ENCODE results near the gene PNPLA7. TPM values are rescaled to one million over a fixed set of nuclear protein-coding genes. Genes with fewer than 3 reads are reported as not detected.

PNPLA7 gene
- total RNA-seq, 4 donors from 2014 or later = 0.61 to 3.4 (median 0.91) TPM

GRCh38 chr9:137578518-137579258 is 28.5 kb upstream of the PNPLA7 start, which contains the start of gene DPH7:
Gene DPH7, minus strand, starts transcription at chr9:137578925. Its CDS starts 148 bp downstream, at chr9:137578777.
- intact Hi-C loops (cut with DNase I) = no loop called here
- peaks cover 15 to 62% (median 15%) of the 10 kb centered on the region in 3 donors for H3K36me3 ChIP-seq
- WGBS, 2 donors = 3% methylated on average over 21 of the region's 82 CpGs; no CpG with 5 or more reads in 1 of the 2 donors

GRCh38 chr9:137575716-137576411 is 25.7 kb upstream of the PNPLA7 start:
- H3K36me3 ChIP-seq = peaks cover 13 to 62% (median 14%) of the 10 kb centered on the region in 3 donors
- no peak overlapping the region for H3K27ac ChIP-seq
- H3K4me1 ChIP-seq = peaks cover 20 to 48% (median 28%) of the 10 kb centered on the region in 3 donors
- DNase-seq = no peak
- no peaks in the 10 kb centered on the region for H3K9me3 ChIP-seq
- H3K4me3 ChIP-seq = no peak overlapping the region
- 66 to 77% methylated on average over 9 to 12 of the region's 12 CpGs for WGBS, 2 donors
- TF ChIP-seq CTCF (IDR thresholded peaks at IDR 0.05) = no peak
- TF ChIP-seq POLR2A (IDR thresholded peaks at IDR 0.05) = no peak
- no peaks in the 10 kb centered on the region for H3K27me3 ChIP-seq
- intact Hi-C loops (cut with DNase I) = no loop called here

More at GRCh38 chr9:137578518-137579258, 28.5 kb upstream of the PNPLA7 start, which contains the start of gene DPH7:
- peak in 3 of 4 donors; percentile 55 to 70 (median 69) for TF ChIP-seq POLR2A (IDR thresholded peaks at IDR 0.05)
- TF ChIP-seq CTCF (IDR thresholded peaks at IDR 0.05) = peak; percentile 90 to 98 (median 95)
- no peaks in the 10 kb centered on the region for H3K27me3 ChIP-seq
- peak within 1 kb of the TSS; percentile 67 to 91 (median 74) for H3K4me3 ChIP-seq
- H3K9me3 ChIP-seq = no peaks in the 10 kb centered on the region
- peaks cover 20 to 48% (median 28%) of the 10 kb centered on the region in 3 donors for H3K4me1 ChIP-seq
- H3K27ac ChIP-seq = peak within 1 kb of the TSS; percentile 66 to 88 (median 85)
- peak; percentile 60 for DNase-seq

GRCh38 chr9:137575364-137575715 is 25.1 kb upstream of the PNPLA7 start:
- H3K4me1 ChIP-seq = peaks cover 20 to 47% (median 28%) of the 10 kb centered on the region in 3 donors
- no peak overlapping the region for H3K27ac ChIP-seq
- peaks cover 13 to 64% (median 19%) of the 10 kb centered on the region in 3 donors for H3K36me3 ChIP-seq
- no peaks in the 10 kb centered on the region for H3K9me3 ChIP-seq
- no peak for DNase-seq
- 44 to 57% methylated on average over 9 of the region's 9 CpGs for whole genome bisulfite sequencing, 2 donors
- no peak overlapping the region for H3K4me3 ChIP-seq
- TF ChIP-seq POLR2A (IDR thresholded peaks at IDR 0.05) (no peak), CTCF (IDR thresholded peaks at IDR 0.05) (no peak)
- no peaks in the 10 kb centered on the region for H3K27me3 ChIP-seq
- intact Hi-C loops (cut with DNase I) = no loop called here

- Histone ChIP-seq H3K27ac (no peak overlapping the region), H3K4me1 (peaks cover 16 to 35% (median 25%) of the 10 kb centered on the region in 3 donors), H3K36me3 (peaks cover 13 to 66% (median 19%) of the 10 kb centered on the region in 3 donors), H3K9me3 (no peaks in the 10 kb centered on the region), H3K27me3 (no peaks in the 10 kb centered on the region), H3K4me3 (no peak overlapping the region)
- intact Hi-C loops (cut with DNase I) = no loop called here
- WGBS, 2 donors = 91 to 93% methylated on average over 8 to 10 of the region's 10 CpGs
- no peak for TF ChIP-seq CTCF (IDR thresholded peaks at IDR 0.05)
- TF ChIP-seq POLR2A (IDR thresholded peaks at IDR 0.05) = no peak
- DNase-seq = no peak
Observed at GRCh38 chr9:137574192-137574591, 24.0 kb upstream of the PNPLA7 start.

GRCh38 chr9:137570566-137570965 is 20.4 kb upstream of the PNPLA7 start:
- H3K4me1 ChIP-seq = peaks cover 0 to 4% (median 0%) of the 10 kb centered on the region in 3 donors
- H3K27me3 ChIP-seq = no peaks in the 10 kb centered on the region

More at GRCh38 chr9:137570566-137570965, 20.4 kb upstream of the PNPLA7 start:
- H3K36me3 ChIP-seq = peaks cover 13 to 62% (median 19%) of the 10 kb centered on the region in 3 donors
- no peak overlapping the region for H3K4me3 ChIP-seq
- TF ChIP-seq POLR2A (IDR thresholded peaks at IDR 0.05) = no peak
- TF ChIP-seq CTCF (IDR thresholded peaks at IDR 0.05) = no peak
- H3K27ac ChIP-seq = no peak overlapping the region
- no peaks in the 10 kb centered on the region for H3K9me3 ChIP-seq
- intact Hi-C loops (cut with DNase I) = no loop called here
- no peak for DNase-seq
- WGBS, 2 donors = 89 to 96% methylated on average over 2 to 3 of the region's 3 CpGs
